Measurements from ENCODE around the gene OVCA2. TPM values are rescaled to one million over a fixed set of nuclear protein-coding genes. Genes with fewer than 3 reads are reported as not detected.

The OVCA2 gene
- total RNA-seq, 2 donors from 2014 or later, result 17.1 to 36.3 TPM

- DNase-seq, result no peak
- Histone ChIP-seq H3K27ac (peak overlapping the region in 1 of 4 donors; percentile 47), H3K27me3 (no peaks in the 10 kb centered on the region), H3K4me1 (peaks cover 6% of the 10 kb centered on the region), H3K36me3 (replicated peaks in 1 of 2; ENCODE audit: insufficient read depth in 1 of 2, low read depth in 2 of 2) (peaks cover 0 to 8% of the 10 kb centered on the region in 2 donors), H3K9me3 (no peaks in the 10 kb centered on the region), H3K4me3 (no peak overlapping the region)
- intact Hi-C loops (cut with DNase I), result no loop called here
- 79 to 88% methylated on average over 16 of the region's 16 CpGs for WGBS, 2 donors
- ATAC-seq, result no peak
- TF ChIP-seq CTCF (IDR thresholded peaks at IDR 0.05) (no peak), POLR2A (IDR thresholded peaks at IDR 0.05) (no peak)
These were observed 21.7 kb downstream of the OVCA2 start for GRCh38 chr17:2063261-2064146.

- TF ChIP-seq CTCF (IDR thresholded peaks at IDR 0.05) (no peak), POLR2A (IDR thresholded peaks at IDR 0.05) (no peak)
- intact Hi-C loops (cut with DNase I), result no loop called here
- no peak for ATAC-seq
- H3K27ac ChIP-seq, result peak overlapping the region in 1 of 4 donors; percentile 47
- no peaks in the 10 kb centered on the region for H3K9me3 ChIP-seq
- H3K4me3 ChIP-seq, result no peak overlapping the region
- WGBS, 2 donors, result 61 to 68% methylated on average over 5 of the region's 5 CpGs
- no peaks in the 10 kb centered on the region for H3K27me3 ChIP-seq
- no peak for DNase-seq
- no peaks in the 10 kb centered on the region for H3K4me1 ChIP-seq
- peaks cover 0 to 8% of the 10 kb centered on the region in 2 donors for H3K36me3 ChIP-seq (replicated peaks in 1 of 2; ENCODE audit: insufficient read depth in 1 of 2, low read depth in 2 of 2)
These were observed 22.3 kb downstream of the OVCA2 start for GRCh38 chr17:2064147-2064489.

GRCh38 chr17:2064520-2064971 is 22.7 kb downstream of the OVCA2 start:
- H3K36me3 ChIP-seq (replicated peaks in 1 of 2; ENCODE audit: insufficient read depth in 1 of 2, low read depth in 2 of 2), result peaks cover 0 to 8% of the 10 kb centered on the region in 2 donors

GRCh38 chr17:2064980-2065785 is 23.4 kb downstream of the OVCA2 start:
- ATAC-seq (no peak), DNase-seq (peak in 1 of 4 donors; percentile 38)
- Histone ChIP-seq H3K27ac (peak overlapping the region in 2 of 4 donors; percentile 24 to 47), H3K4me3 (no peak overlapping the region), H3K27me3 (no peaks in the 10 kb centered on the region), H3K9me3 (no peaks in the 10 kb centered on the region), H3K4me1 (peaks cover 3% of the 10 kb centered on the region), H3K36me3 (replicated peaks in 1 of 2; ENCODE audit: insufficient read depth in 1 of 2, low read depth in 2 of 2) (peaks cover 0 to 8% of the 10 kb centered on the region in 2 donors)
- intact Hi-C loops (cut with DNase I), result no loop called here
- no peak for TF ChIP-seq POLR2A (IDR thresholded peaks at IDR 0.05)
- TF ChIP-seq CTCF (IDR thresholded peaks at IDR 0.05), result peak in 3 of 7 experiments; percentile 7 to 31 (median 21)
- 79 to 82% methylated on average over 11 to 24 of the region's 24 CpGs for WGBS, 2 donors

More at GRCh38 chr17:2064520-2064971, 22.7 kb downstream of the OVCA2 start:
- H3K27ac ChIP-seq, result peak overlapping the region in 2 of 4 donors; percentile 22 to 47
- intact Hi-C loops (cut with DNase I), result no loop called here
- H3K9me3 ChIP-seq, result no peaks in the 10 kb centered on the region
- no peak for ATAC-seq
- no peak overlapping the region for H3K4me3 ChIP-seq
- WGBS, 2 donors, result 85 to 86% methylated on average over 4 to 6 of the region's 6 CpGs
- no peaks in the 10 kb centered on the region for H3K27me3 ChIP-seq
- H3K4me1 ChIP-seq, result no peaks in the 10 kb centered on the region
- no peak for DNase-seq
- no peak for TF ChIP-seq CTCF (IDR thresholded peaks at IDR 0.05)
- TF ChIP-seq POLR2A (IDR thresholded peaks at IDR 0.05), result no peak

All from body of pancreas (tissue), 4 donors.